OCI-LY3 (cell line): Measurements from ENCODE around the gene WIZ.

ENCODE experiments used
- EZH2phosphoT487 ChIP-seq: fragments of 200-600 bp; shearing (Covaris generic); IDR thresholded peaks from 2 replicates; pipeline ENCODE4 v1.6.1; 2018; ENCODE audit warnings: antibody characterized with exemption, mixed run types, low read depth
- TF ChIP-seq, protein P1 (sequence below): fragments of 200-600, 300-600 bp; sonication (generic); IDR thresholded peaks from 2 replicates; pipeline ENCODE4 v1.5.1; 2014; ENCODE audit warnings: antibody characterized with exemption, low read length, low read depth

DNA sequence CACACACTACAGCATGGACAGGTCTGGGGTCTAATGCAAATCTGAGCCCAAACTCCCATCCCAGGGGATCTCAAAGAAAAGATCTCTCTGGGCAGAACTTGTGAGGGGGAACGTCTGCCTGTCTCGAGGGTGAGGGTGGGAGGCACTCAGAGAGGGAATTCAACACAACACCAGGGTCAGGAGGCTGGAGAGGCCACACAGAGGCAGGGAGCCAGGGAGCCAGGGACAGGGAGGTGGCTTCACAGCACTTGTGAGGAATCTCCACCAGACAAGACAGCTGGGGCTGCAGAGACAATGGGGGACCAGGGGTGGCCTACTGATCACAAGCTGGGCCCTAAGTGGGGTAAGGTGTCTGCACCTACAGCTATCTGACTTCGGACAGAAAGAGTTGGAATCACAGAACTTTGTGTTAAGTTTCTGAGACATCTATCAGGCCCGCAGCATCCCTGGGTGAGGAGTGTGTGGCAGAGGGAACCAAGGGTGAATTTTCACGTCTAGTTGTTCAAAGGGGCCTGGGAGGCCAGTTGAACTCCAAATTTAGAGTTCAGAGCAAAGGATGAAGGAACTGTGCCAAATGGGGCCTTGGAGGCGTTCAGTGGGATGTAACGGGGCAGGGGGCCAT lies 18.2 kb downstream of the WIZ start:
- TF ChIP-seq, protein P1, sequence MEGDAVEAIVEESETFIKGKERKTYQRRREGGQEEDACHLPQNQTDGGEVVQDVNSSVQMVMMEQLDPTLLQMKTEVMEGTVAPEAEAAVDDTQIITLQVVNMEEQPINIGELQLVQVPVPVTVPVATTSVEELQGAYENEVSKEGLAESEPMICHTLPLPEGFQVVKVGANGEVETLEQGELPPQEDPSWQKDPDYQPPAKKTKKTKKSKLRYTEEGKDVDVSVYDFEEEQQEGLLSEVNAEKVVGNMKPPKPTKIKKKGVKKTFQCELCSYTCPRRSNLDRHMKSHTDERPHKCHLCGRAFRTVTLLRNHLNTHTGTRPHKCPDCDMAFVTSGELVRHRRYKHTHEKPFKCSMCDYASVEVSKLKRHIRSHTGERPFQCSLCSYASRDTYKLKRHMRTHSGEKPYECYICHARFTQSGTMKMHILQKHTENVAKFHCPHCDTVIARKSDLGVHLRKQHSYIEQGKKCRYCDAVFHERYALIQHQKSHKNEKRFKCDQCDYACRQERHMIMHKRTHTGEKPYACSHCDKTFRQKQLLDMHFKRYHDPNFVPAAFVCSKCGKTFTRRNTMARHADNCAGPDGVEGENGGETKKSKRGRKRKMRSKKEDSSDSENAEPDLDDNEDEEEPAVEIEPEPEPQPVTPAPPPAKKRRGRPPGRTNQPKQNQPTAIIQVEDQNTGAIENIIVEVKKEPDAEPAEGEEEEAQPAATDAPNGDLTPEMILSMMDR: no peak
- TF ChIP-seq EZH2phosphoT487: no peak
